HTERT RPE-1 (cell line): ENCODE data around the gene CRB2.

Experiments
- in situ Hi-C: fragments of 300-500 bp; cut with MboI; formaldehyde crosslinking; loops from 4 replicates; pipeline ENCODE4 v1.14.3; 2020; ENCODE audit warnings: low sequenced_read_pairs

Gene CRB2

DNA sequence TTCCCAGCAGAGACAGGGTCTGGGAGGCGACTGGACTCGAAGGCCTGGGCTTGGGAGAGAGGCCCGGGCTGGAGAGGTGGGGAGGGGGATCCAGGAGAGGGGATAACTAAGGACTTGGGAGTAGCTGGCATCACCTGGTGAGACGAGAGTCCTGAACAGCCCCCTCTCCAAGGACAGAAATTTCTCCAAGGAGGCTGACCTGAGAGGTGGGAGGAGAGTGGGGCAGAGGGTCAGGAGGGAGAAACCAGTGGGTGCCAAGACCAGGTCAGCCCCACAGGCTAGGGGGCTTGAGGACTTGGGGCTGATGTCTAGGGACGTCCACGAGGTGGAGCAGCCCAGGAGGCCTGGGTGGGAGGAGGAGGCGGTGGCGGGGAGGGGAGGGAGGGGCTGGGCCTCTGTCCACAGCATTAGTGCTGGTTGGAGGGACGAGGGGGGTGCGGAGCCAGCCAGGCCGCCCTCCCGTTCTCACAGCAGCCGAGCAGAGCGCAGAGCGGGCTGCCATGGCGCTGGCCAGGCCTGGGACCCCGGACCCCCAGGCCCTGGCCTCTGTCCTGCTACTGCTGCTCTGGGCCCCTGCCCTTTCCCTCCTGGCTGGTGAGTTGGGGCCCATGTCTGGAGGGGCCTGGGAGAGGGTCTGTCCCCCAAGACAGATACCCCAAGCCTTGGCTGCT is at the start of gene CRB2:
Gene CRB2 (plus strand): TSS at position 437 of the 671 bp plus-strand sequence. CDS start 64 bp downstream, at position 501.
- in situ Hi-C loops = no loop called here

DNA sequence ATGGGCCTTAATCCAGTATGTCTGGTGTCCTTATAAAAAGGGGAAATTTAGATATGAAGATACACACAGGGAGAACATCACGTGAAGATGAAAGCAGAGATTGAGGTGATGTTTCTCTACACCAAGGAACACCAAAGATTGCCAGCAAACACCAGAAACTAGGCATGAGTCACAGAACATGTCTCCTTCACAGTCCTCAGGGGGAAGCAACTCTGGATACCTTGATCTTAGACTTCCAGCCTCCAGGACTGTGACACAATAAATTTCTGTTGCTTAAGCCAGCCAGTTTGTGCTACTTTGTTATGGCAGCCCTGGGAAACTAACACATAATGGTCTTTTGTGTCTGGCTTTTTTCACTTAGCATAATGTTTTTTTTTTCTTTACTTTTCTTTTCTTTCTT is 46.4 kb upstream of the CRB2 start:
- in situ Hi-C loops = no loop called here

DNA sequence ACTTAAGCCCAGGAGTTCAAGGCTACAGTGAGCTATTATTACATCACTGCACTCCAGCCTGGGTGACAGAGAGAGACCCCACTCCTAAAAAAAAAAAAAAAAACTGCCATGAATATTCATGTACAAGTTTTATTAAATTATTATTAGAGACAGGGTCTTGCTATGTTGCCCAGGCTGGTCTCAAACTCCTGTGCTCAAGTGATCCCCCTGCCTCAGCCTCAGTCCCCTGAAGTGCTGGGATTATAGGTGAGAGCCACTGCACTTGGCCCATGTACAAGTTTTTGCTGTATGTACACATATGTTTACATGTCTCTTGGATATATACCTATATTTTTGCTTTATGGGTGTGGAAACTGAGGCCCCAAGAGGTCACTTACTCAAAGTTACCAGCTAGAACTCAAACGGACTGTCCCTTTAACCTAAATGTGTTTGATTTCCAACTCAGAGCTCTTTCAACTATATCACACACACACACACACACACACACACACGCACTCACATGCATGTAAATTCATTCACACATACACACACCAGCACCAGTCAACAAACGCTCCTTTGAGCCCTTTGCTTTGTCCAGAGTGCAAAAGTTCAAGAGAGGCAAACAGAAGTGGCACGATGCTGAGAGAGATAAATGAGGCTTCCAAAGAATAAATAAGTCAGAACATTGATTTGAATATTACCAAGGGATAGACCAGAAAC is 45.3 kb upstream of the CRB2 start:
- in situ Hi-C loops = no loop called here

DNA sequence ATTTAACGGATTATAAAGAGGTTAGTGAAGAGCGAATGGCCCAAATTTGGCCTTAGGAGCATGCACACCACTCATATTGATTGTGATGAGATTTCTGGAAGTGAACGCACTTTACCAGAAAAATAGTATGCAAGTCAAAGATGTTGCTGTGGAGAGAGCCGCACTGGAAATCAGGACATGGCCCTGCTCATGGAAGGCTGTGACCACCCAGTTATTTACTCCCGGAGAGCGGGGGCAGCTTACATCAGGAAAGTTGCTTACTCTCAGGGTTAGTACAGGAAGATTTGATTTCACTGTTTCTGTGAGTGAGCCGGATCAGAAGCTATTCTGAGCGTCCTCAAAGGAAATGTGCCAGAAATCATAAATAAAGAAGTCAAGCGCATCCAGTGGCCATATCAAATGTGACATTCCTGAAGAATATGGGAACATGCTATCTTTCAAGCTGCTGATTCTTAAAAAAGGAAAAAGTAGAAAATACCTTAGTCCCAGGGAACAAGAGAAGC is 44.7 kb upstream of the CRB2 start:
- in situ Hi-C loops = no loop called here

DNA sequence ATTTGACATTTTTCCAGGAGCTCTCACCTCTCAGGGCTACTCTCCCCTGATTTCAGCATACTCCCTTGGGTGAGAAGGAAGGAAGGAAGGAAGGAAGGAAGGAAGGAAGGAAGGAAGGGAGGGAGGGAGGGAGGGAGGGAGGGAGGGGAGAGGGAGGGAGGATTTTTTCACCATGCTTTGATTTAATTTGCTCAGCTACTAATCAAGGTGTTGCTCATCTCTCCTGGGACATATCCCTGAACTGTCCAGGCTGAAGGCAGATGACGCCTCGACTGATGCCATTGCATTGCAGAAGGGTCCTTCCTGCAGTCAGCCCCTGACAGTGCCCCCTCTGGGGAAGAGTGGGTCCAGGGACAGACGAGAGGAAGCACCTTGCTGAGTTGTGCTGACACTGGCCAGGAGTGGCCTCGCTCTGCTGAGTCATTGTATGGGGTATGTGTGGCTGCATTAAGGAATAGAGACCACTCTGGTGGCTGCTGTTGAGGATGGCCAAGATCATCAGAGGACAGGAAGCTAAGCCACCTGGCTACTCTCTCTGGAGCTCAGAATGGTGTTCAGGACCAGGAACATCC is 43.6 kb upstream of the CRB2 start:
- in situ Hi-C loops = no loop called here

DNA sequence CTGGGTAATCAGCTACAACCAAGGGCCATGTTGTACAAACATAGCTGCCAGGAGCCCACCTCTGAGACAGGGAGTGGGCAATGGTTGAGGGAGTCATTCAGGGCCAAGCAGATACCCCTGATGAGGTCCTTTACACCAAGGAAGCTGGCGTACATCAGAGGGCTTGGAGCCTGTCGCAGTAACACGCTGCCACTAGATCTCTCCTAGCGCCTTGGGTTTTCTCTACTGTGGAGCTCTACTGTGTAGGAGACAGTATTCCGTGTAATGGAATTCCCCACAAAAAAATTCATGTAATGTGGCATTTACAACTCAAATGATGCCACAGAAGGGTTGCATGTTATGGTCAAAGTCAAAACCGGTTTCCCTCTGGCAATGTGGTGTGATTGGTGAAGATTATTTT is 41.4 kb upstream of the CRB2 start:
- in situ Hi-C loops = no loop called here

DNA sequence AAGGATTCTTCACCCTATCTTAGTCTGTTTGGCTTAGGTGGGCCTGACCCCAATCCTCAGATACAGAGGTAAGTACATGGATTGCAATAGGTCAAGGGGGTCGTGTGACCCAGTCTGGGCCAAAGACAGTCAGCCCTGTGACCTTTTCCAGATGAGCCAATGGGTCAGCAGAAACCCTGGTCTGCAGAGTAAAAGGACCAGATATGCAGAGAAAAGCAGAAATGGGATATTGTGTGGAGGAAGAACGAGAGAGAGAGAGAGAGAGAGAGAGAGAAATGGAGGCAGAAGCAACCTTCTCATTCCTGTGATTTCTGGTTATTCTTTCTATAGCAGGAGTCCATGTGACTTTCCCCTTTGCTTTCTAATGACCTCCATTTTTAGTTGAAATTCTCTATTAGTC is 40.4 kb upstream of the CRB2 start:
- in situ Hi-C loops = no loop called here

DNA sequence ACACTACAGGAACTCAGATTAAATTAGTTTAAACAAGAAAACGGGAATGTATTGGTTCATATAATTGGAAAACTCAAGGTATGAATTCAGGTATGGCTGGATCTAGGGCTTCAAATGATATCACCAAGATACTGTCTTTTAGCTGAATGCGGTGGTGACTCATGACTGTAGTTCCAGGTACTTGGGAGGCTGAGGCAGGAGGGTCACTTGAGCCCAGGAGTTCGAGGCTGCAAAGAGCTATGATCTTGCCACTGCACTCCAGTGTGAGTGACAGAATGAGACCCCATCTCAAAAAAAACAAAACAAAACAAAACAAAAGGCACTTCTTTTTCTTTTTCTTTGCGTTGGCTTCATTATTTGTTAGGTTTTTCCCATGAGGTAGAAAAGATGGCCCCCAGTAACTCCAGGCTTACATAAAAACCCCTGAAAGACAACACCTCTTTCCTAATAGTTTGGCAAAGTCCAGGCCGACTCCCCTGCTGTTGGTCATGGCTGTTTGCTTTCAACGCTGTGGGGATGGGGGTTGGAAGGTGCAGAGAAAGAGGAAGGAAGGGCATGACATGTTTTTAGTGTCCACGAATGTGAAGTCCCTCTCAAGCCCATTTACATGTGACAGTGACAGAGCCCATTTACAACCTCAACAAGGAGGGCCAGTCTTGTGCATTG is 39.8 kb upstream of the CRB2 start:
- in situ Hi-C loops = no loop called here

DNA sequence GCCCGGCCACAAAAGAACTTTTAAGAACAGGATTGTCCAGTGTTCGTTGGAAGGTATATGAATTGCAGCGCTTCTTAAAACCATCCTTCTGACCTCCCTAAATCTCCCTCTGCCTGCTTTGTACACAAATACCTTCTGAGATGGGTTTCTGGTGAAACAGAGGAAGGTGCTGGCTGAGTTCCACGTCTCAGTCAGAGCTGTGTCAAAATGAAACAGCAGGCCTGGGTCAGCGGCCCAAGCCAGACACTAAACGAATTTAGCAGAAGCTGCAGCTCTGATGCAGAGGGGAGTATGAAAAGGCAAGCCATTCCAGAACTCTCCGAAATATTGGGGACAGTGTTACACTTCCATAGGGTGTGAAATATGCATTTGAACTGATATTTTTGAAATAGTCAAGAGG is 37.8 kb upstream of the CRB2 start:
- in situ Hi-C loops = no loop called here

DNA sequence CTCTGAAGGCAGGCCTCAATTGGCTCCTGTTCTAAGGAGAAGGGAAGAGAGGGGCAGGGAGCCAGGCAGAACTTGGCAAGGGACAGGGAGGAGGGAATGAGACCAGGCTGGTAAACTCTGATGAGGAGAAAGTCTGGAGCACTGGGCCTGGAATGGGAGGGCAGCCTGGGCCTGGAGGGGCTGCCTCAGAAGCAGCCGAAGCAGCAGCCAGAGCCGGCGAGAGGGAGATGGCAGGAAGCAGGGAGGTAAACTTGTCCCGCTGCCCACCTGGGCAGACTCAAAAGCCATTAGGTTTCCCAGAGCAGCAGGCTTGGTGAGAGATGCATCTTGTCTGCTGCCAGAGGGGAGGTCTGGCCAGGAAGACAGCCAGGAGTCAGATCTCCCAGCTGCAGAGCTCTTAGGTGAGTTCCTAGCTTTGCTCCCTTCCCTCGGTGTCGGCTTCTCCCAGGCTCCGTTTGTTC is 37.0 kb upstream of the CRB2 start:
- in situ Hi-C loops = no loop called here

DNA sequence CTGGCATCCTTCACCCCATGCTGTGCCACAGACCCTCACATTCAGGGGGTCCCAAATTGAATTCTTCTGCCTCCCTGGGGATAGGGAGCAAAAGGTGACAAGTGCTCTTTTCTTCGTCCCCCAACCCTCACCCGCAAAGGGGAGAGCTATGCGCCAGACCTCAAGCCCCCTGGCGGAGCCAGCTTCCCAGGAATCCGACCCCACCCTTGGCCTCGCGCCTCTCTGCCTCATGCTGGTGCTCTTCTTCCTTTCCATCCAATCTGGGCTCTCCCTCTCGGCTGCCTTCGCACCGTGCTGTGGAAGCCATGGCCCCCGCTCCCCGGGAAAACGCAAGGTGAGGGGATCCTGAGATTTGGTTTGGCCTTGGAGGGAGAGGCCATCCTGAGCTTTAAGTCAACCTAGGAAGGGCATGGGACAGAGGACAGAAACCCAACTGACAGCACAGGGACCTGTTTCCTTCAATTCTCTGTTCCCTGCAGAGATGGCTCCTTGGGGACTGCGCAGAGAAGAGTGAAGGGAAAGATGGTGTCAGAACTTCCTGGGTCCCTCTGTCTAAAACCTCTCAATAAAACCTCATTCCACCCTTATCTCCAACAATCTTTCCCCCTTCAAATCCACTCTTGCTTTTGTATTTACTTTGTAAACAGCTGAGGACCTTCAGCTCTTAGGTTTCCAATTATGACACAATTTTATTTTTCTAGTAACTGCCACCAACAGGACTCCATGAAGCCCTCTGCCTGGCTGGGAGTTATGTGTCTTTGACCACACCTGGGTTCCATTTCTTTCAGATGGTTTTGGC is 36.3 kb upstream of the CRB2 start:
- in situ Hi-C loops = no loop called here

DNA sequence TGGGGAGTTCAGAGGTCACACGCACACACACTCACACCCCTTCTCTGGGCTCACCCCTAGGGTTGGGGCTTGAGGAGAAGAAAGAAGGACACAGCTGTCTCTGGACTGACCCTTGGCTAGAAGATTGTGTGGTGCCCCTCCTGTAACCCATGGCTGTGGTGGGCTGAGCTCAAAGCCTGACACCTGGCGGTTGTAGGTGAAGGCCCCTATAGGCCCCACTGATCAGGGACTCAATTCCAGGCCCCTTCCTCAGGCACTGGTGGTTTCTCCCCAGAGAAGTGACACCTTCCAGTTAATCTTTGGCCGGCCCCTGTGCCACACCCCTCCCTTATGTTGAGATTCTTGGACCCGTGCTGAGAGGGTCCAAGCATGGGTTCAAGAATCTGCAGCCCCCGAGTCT is 35.2 kb upstream of the CRB2 start:
- in situ Hi-C loops = no loop called here

DNA sequence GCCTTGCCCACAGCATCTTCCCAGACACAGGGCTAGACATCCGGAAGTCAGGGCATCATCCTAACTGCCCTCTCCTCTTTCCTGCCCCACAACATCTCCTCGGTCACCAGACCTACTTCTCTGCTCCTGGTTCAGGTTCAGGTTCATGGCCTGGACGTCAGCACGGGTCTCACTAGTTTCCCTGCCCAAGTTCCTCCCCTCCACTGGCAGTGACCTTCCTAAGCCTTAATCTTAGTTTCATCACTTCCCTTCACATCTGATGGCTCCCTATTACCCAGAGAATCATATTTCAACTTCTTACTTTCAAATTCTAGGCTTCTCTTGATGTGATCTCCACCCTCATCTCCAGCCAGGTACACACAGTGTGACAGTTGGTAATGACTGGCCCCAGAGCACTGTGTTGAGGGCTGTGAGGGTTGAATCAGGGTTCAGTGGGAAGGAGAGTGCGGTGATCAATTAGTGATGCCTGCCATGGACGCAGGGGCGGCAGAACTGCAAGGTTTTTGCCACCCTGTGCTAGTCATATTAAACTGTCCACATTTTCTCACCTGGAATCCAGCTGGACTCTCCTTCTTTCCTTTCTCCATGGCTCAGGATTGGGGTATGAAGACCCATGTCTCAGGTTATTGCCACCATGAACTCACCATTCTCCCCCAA is 34.3 kb upstream of the CRB2 start:
- in situ Hi-C loops = no loop called here

DNA sequence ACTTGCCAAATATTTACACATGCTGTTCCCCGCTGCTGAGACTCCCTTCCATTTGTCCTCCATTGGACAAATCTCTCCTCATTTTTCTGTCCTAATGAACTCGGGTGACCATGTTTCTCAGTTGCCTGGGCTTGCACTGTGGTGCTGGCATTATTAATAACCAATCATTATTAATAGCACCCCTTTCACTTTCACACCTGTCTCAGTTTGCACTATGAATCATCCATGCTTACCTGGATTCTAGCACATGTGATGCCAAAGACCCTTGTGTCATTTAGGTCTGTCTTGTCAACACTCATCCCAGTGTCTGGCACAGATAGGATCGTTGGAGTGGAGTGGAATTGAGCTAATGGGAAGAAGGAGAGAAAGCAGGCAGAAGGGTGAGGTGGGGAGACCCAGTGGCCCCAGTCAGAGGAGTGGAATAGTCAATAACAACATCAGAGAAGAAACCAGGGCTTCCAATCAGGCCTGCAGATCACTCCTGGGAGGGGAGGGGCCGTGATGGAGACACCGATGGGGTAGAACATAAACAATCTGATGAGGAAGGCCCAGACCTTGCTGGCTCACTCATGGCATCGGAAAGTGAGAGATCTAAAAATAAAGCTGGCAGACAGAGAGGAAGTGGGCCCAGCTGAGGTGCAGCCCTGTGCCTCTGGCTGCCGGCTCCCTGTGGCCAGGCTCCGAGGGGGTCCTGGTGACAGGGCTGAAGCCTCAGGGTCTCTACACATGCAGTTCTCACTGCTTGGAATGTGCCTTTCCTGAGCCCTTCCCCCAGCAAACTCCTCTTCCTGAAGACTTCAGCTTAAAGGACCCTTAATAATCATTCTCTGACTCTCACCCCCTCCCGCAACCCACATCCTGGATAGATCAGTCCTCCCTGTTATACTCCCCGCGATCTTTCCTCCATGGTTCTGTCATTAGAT is 33.5 kb upstream of the CRB2 start:
- in situ Hi-C loops = no loop called here

DNA sequence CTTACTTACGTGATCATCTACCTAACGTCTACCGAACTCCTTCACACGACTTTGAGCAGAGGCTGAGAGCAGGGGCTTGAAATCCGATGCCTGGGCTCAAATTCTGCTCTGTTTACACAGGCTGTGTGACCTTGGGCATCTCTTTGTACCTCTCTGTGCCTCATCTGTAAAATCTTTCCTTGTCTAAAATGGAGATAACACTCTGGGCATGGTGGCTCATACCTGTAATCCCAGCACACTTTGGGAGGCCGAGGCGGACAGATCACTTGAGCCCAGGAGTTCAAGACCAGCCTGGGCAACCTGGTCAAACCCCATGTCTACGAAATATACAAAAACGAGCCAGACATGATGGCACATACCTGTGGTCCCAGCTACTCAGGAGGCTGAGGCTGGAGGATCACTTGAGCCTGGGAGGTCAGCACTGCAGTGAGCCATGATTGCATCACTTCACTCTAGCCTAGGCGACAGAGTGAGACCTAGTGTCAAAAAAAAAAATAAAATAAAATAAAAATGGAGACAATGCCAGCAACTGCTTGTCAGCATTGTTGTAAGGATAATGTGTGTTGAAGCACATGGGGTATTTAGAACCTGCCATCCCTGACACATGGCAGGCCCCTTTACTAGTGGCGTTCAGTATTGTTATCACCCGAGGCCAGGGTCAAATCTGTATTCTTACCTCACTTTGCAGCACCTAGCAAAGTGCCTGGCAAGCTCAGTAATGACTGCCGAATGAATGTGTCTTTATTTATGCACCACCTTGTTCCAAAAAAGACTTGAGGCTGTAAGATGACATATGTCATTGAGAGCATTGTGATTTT is 32.6 kb upstream of the CRB2 start:
- in situ Hi-C loops = no loop called here

DNA sequence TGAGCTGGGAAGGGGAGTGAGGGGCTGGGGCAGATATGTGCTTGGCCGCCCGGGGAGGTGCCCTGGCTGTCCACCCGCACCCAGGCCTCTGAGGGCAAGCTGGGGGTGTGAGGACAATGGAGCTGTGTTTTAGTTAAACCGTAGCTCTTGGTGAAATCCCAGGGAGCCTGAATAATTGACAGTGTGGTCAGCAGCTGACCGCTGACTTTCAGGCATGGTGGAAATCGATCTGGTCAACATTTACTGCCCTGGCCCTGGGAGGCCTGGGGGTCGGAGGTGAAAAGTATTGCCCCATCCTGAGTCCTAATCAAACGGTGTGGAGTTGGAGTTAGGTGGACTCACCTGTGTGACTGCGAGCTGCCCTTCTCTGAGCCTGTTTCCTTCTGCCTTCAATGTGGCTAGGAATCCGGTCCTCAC is 31.2 kb upstream of the CRB2 start:
- in situ Hi-C loops = no loop called here

DNA sequence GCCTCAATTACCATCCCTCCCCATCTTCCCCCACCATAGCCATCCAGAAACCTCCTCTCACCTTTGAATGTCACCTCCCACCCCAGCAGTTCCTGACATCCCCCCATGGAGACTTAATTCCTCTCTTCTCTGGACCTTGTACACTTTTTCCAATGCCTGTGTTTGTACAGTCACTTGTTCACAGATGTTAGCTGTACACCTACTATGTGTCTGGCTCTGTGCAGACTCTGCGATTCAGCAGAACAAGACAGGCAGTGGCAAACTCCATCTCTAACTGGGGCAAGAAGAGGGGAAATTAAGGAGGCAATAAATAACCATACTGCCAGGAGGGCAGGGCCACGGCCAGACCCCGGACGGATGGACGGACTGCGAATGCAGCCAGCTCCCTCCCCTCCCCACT is 29.8 kb upstream of the CRB2 start:
- in situ Hi-C loops = no loop called here

DNA sequence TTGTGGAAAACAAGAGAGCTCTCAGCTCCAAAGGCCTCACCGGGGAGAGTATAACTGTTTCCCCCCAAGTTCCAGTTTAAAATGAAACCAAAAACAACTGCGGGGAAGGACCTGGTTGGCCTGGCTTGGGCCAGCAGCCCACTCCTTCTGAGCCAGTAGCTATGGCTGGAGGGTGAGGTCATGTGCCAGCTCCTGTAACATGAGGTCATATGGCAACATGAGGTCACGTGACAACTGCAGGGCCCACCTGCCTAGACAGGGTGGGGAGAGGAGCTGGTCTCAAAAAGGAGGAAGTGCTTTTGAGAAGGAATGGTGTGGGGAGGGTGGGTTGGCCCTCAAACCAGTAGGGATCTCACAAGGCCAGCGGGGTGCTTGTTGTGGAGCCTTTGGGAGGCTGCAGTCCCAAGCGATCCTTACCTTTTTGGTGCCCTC is 29.3 kb upstream of the CRB2 start:
- in situ Hi-C loops = no loop called here
